Measurements from ENCODE around the gene TIPRL. TPM values are rescaled to one million over a fixed set of nuclear protein-coding genes. Genes with fewer than 3 reads are reported as not detected.

TIPRL gene
- total and polyA plus RNA-seq, 9 of the 15 experiments (the other 6 are each of a cell fraction or from before 2014, with no cell fraction given) = 41.4 to 90.2 (median 69.9) TPM

DNA sequence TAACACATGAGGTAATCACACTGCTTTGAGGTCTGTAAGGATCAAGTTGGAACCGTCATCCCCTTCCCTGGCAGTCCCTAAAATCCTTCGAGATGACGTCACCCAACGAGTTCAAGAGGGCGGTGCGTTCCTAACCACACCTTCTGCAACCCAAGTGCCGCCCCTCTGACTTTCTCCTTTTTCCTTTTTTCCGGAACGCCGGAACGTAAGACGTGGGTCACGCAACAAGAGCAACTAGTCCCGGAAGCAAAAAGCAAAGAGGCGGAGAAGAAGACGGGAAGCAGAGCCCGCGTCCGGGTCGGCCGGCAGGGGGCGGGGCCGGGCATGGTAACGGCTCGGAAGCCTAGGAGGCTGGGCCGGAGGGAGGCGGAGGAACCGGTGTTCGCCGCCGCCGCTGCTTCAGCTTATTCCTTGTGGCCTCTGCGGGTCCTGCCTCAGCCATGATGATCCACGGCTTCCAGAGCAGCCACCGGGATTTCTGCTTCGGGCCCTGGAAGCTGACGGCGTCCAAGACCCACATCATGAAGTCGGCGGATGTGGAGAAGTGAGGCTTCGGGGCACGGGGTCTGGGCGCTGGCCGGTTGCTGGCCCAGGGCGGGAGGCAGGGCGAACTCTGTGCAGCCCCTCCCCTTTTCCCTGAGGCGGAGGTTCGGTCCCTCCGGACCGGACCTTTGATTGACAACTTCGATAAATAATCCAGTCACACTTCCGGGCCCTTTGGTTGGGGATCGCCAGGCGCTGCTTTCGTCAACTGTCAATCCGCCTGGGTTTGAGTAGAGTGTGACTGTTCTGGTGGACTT, at the start of gene TIPRL (continued):
- TF ChIP-seq SP2 (IDR thresholded peaks at IDR 0.05; ENCODE audit: extremely low read depth, low read depth, low read length, poor library complexity, severe bottlenecking) = no peak
- TF ChIP-seq, protein P1, sequence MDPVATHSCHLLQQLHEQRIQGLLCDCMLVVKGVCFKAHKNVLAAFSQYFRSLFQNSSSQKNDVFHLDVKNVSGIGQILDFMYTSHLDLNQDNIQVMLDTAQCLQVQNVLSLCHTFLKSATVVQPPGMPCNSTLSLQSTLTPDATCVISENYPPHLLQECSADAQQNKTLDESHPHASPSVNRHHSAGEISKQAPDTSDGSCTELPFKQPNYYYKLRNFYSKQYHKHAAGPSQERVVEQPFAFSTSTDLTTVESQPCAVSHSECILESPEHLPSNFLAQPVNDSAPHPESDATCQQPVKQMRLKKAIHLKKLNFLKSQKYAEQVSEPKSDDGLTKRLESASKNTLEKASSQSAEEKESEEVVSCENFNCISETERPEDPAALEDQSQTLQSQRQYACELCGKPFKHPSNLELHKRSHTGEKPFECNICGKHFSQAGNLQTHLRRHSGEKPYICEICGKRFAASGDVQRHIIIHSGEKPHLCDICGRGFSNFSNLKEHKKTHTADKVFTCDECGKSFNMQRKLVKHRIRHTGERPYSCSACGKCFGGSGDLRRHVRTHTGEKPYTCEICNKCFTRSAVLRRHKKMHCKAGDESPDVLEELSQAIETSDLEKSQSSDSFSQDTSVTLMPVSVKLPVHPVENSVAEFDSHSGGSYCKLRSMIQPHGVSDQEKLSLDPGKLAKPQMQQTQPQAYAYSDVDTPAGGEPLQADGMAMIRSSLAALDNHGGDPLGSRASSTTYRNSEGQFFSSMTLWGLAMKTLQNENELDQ (CRISPR knock-in tag; IDR thresholded peaks at IDR 0.05; ENCODE audit: borderline replicate concordance) = no peak
- no peak for TF ChIP-seq ZNF316 (IDR thresholded peaks at IDR 0.05)
- no peak for TF ChIP-seq KDM1A (IDR thresholded peaks at IDR 0.05)
- no peak for TF ChIP-seq ZNF143 (CRISPR knock-in tag; IDR thresholded peaks at IDR 0.05)
- TF ChIP-seq ARNT (IDR thresholded peaks at IDR 0.05) = peak in 1 of 2 experiments; percentile 37; a peak in 2 of 4 replicates
- TF ChIP-seq CBX1 (IDR thresholded peaks at IDR 0.05; ENCODE audit: low read depth) = no peak; the same call in 1 of the 2 replicates
- TF ChIP-seq, protein P2, sequence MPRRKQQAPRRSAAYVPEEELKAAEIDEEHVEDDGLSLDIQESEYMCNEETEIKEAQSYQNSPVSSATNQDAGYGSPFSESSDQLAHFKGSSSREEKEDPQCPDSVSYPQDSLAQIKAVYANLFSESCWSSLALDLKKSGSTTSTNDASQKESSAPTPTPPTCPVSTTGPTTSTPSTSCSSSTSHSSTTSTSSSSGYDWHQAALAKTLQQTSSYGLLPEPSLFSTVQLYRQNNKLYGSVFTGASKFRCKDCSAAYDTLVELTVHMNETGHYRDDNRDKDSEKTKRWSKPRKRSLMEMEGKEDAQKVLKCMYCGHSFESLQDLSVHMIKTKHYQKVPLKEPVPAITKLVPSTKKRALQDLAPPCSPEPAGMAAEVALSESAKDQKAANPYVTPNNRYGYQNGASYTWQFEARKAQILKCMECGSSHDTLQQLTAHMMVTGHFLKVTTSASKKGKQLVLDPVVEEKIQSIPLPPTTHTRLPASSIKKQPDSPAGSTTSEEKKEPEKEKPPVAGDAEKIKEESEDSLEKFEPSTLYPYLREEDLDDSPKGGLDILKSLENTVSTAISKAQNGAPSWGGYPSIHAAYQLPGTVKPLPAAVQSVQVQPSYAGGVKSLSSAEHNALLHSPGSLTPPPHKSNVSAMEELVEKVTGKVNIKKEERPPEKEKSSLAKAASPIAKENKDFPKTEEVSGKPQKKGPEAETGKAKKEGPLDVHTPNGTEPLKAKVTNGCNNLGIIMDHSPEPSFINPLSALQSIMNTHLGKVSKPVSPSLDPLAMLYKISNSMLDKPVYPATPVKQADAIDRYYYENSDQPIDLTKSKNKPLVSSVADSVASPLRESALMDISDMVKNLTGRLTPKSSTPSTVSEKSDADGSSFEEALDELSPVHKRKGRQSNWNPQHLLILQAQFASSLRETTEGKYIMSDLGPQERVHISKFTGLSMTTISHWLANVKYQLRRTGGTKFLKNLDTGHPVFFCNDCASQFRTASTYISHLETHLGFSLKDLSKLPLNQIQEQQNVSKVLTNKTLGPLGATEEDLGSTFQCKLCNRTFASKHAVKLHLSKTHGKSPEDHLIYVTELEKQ (CRISPR knock-in tag; IDR thresholded peaks at IDR 0.05) = no peak
- peak; percentile 6 for TF ChIP-seq RBM39 (optimal IDR thresholded peaks at IDR 0.05; ENCODE audit: low read depth, low read length)
- TF ChIP-seq RNF2 (IDR thresholded peaks at IDR 0.05) = no peak
- TF ChIP-seq GABPB1 (CRISPR knock-in tag; IDR thresholded peaks at IDR 0.05) = peak; percentile 95
- no peak for TF ChIP-seq PHB2 (IDR thresholded peaks at IDR 0.05; ENCODE audit: low read depth)
- TF ChIP-seq OTX1 (CRISPR knock-in tag; IDR thresholded peaks at IDR 0.05) = 0 out of 2 replicates have a peak, but pooled peaks have one; percentile 20
- no peak for TF ChIP-seq GTF2A2 (tag; IDR thresholded peaks at IDR 0.05)
- TF ChIP-seq POLR3A (IDR thresholded peaks at IDR 0.05; ENCODE audit: borderline replicate concordance, extremely low read depth, insufficient read depth, insufficient read length) = no peak
- no peak for TF ChIP-seq CBX8 (IDR thresholded peaks at IDR 0.05; ENCODE audit: borderline replicate concordance, extremely low read depth, low read depth, low read length, poor library complexity, severe bottlenecking)
- peak; percentile 33; the same call in 1 of the 2 replicates for TF ChIP-seq ZEB2 (IDR thresholded peaks at IDR 0.05)
- TF ChIP-seq ZHX1 (conservative IDR thresholded peaks at IDR 0.05; ENCODE audit: low read length) = no peak
- peak; percentile 51 for TF ChIP-seq TAF9B (IDR thresholded peaks at IDR 0.05; ENCODE audit: partially characterized antibody)
